ENCODE data around the gene SH3PXD2B.

DNA sequence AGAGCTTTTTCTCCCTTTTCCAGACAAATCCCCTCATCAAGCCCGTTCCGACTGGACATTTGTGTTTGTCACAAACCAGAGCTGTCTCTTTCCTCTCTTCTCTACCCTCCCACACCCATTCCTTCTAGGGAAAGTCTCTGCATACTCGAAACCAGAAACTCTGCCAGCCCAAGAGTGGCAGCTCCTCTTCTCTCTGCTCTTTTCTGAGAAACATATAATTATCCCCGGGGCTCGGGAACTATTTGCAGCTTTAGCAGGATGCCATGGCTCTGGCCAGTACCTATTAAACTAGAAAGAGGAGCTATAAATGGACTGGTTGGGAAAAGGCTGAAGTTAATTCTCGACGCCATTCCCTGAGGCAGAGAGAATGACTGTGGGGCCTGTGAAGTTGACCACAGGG lies 82.6 kb downstream of the SH3PXD2B start:
- TF ChIP-seq CTCF (IDR thresholded peaks at IDR 0.05) (no peak), POLR2A (IDR thresholded peaks at IDR 0.05) (no peak), POLR2AphosphoS5 (IDR thresholded peaks at IDR 0.05) (no peak), EP300 (IDR thresholded peaks at IDR 0.05) (no peak)

Data from stomach (tissue), 4 donors.